PC-9 (cell line): ENCODE data around the gene ETS1.

Experiments
- CTCF ChIP-seq: fragments of 200-600 bp; sonication (generic); conservative IDR thresholded peaks from 2 replicates; pipeline ENCODE4 v1.6.1; 2017; ENCODE audit warnings: mixed run types, antibody characterized with exemption, mild to moderate bottlenecking, moderate library complexity
- EZH2 ChIP-seq: fragments of 200-600 bp; sonication (generic); IDR thresholded peaks from 2 replicates; pipeline ENCODE4 v1.8.0; 2017; ENCODE audit warnings: antibody characterized with exemption, low read depth

GRCh38 chr11:128575174-128575960, 12.0 kb downstream of the ETS1 start:
- TF ChIP-seq CTCF (no peak), EZH2 (no peak)
